ENCODE measurements around the gene ACSF3.

GRCh38 chr16:89144681-89145080 is 51.0 kb downstream of the ACSF3 start:
- no peak for TF ChIP-seq CTCF (conservative IDR thresholded peaks at IDR 0.05)
- no peak for TF ChIP-seq EZH2 (IDR thresholded peaks at IDR 0.05; ENCODE audit: low read depth)

All from PC-9 (cell line).